Skeletal muscle tissue (tissue), 4 donors: ENCODE data around the gene TAS1R1. TPM values are rescaled to one million over a fixed set of nuclear protein-coding genes. Genes with fewer than 3 reads are reported as not detected.
A peak's percentile ranks its signal among the peaks of the same experiment; 100 is the strongest.

Experiments
- H3K27ac ChIP-seq: one replicate; pipeline ENCODE4 v1.7.0; 2013; ENCODE audit warnings: mild to moderate bottlenecking, low read depth, low read length, inconsistent platforms
- H3K27me3 ChIP-seq, 3 donors: one replicate each; pipeline ENCODE4 v1.7.0; 2013; ENCODE audit warnings: low read length in 3 of 3; ENCODE audit not compliant: control insufficient read depth in 3 of 3, insufficient read depth in 3 of 3
- H3K36me3 ChIP-seq, 3 donors: one replicate each; pipeline ENCODE4 v1.7.0; 2013; ENCODE audit warnings: low read length in 3 of 3; ENCODE audit not compliant: control insufficient read depth in 3 of 3, insufficient read depth in 3 of 3
- H3K4me1 ChIP-seq, 3 donors: one replicate each; pipeline ENCODE4 v1.7.0; 2013; ENCODE audit warnings: low read length in 3 of 3, mild to moderate bottlenecking in 3 of 3; ENCODE audit not compliant: control insufficient read depth in 3 of 3, insufficient read depth in 3 of 3
- H3K4me3 ChIP-seq, 3 donors: one replicate each; pipeline ENCODE4 v1.7.0; 2013; ENCODE audit warnings: low read length in 3 of 3
- H3K9ac ChIP-seq, 3 donors: one replicate each; pipeline ENCODE4 v1.7.0; 2013; ENCODE audit warnings: low read length in 3 of 3, mild to moderate bottlenecking in 3 of 3, moderate library complexity in 2 of 3, low read depth in 1 of 3
- H3K9me3 ChIP-seq, 3 donors: one replicate each; pipeline ENCODE4 v1.7.0; 2013; ENCODE audit warnings: low read length in 3 of 3; ENCODE audit not compliant: control insufficient read depth in 3 of 3
- total RNA-seq: library from RNA; depleted of rRNA; stranded (reverse); fragments of >200 nt; gene quantifications from one replicate; pipeline ENCODE4 v1.2.3, GENCODE V29; 2014
- donor health status: Osteomylitis.

The TAS1R1 gene
- total RNA-seq, 1 donor from 2014 or later: 5.7 TPM

DNA sequence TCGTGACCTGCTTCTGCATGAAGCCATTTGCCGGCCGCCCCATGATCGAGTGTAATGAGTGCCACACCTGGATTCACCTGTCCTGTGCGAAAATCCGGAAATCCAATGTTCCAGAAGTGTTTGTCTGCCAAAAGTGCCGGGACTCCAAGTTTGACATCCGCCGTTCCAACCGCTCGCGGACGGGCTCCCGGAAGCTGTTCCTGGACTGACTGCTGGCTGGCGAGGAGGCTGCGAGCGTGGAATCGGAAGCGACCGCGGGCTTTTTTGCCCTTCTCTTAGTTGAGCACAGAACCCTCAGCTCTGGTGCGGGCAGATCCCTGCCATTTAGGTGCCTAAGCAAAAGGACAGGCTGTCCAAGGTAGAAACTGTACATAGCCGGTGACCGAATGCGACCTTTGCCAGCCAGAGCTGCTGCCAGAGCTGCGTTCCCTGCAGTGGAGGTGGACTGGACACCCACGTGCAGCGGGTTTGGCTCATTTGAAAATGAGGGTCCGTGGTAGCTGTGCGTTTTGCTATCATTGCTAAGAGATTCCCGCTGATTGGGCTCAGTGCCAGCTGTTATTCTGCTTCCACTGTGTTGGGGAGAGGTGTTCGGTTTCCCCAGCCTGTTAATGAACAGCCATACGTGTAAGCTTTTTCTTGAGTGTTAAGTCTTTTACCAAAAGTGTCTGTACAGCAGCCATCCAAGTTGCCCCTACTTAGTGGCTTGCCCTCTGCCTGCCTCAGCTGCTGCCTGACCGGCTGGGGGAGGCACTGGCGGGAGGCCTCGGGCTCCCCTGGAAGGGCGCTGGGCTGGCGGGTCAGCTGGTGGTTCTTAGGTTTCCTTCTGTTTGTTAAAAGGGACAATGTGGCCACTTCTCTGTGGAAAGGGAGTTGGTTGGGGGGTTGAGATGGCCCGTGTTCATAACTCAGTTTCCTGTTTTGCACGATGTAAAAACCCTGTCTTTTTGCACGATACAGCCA, 66.6 kb downstream of the TAS1R1 start:
- H3K9me3 ChIP-seq: no peaks in the 10 kb centered on the region
- no peaks in the 10 kb centered on the region for H3K27me3 ChIP-seq
- H3K4me3 ChIP-seq: no peak overlapping the region
- H3K9ac ChIP-seq: no peak overlapping the region
- H3K36me3 ChIP-seq: peaks cover 24 to 27% (median 26%) of the 10 kb centered on the region in 3 donors
- H3K27ac ChIP-seq: no peak overlapping the region
- H3K4me1 ChIP-seq: peaks cover 11 to 18% (median 14%) of the 10 kb centered on the region in 3 donors

DNA sequence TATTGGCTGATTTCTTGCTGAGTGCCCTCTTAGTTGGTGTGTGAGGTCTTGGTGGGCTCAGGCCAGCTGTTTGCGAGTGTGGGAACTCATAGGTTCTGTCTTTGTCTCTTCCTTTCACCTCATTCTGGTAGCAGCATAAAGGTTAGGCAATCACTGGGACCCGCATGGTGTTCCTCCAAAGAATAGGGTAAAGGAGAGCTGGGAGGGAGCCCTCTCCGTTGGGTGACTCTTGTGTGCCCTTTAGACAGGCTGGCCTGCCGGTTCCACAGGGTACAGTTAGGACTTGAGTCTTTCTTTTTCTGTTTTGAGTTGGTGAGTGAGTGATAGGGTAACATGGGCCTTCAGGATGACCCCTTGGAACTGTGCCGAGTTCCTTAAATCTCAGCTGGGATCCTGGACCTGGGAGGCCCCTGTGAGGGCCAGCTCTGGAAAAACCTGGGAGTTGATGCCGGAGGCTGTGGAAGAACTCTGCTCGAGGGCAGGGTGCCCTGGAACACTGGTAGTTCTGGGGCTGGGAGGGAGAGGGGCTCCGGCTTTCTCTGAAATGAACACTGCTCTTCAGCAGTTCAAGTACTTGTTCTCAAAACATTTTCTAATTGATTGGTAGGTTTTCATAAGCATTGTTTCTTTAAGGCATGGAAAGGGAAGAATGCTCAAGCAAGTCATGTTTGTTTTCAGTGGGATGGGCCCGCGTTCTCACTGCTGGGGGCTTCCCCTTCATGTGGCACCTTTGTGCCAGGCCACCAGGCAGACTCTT, 67.5 kb downstream of the TAS1R1 start:
- no peaks in the 10 kb centered on the region for H3K9me3 ChIP-seq
- H3K4me1 ChIP-seq: peaks cover 11 to 23% (median 19%) of the 10 kb centered on the region in 3 donors
- H3K9ac ChIP-seq: no peak overlapping the region
- no peak overlapping the region for H3K4me3 ChIP-seq
- H3K27ac ChIP-seq: no peak overlapping the region
- H3K27me3 ChIP-seq: no peaks in the 10 kb centered on the region
- peaks cover 26 to 33% (median 28%) of the 10 kb centered on the region in 3 donors for H3K36me3 ChIP-seq

DNA sequence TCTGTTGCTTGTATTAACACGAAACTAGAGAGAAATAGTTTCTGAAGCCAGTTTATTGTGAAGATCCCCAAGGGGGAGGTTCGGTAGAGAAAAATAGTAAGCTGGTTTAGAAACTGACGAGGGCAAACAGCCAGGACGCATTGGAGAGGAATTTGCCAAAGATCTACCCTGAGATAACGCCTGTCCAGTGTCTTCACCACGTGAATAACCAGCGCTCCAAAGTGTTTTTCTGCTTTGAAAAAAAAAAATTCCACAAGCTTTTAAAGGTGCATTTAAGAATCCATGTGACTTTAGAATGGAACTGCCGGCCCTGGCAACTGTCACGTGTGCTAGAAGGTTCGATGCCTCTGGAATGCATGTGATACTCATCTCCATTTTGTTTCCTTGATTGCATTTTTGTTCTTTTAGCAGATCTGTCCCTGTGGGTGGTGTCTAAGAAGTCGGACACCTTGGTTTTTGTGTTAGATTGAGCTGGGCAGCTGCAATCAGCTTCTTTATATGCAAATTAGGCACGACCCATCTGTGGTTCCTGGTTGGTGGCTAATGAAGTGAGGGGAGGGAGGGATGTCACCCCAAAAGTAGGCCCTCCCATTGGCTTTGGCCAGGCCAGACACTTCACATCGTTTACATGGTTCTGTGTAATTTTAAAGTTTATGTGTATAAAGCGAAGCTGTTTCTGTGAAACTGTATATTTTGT, 68.3 kb downstream of the TAS1R1 start:
- no peak overlapping the region for H3K9ac ChIP-seq
- no peak overlapping the region for H3K4me3 ChIP-seq
- no peaks in the 10 kb centered on the region for H3K9me3 ChIP-seq
- no peak overlapping the region for H3K27ac ChIP-seq
- H3K36me3 ChIP-seq: peaks cover 32 to 38% (median 34%) of the 10 kb centered on the region in 3 donors
- no peaks in the 10 kb centered on the region for H3K27me3 ChIP-seq
- peaks cover 11 to 30% (median 25%) of the 10 kb centered on the region in 3 donors for H3K4me1 ChIP-seq

DNA sequence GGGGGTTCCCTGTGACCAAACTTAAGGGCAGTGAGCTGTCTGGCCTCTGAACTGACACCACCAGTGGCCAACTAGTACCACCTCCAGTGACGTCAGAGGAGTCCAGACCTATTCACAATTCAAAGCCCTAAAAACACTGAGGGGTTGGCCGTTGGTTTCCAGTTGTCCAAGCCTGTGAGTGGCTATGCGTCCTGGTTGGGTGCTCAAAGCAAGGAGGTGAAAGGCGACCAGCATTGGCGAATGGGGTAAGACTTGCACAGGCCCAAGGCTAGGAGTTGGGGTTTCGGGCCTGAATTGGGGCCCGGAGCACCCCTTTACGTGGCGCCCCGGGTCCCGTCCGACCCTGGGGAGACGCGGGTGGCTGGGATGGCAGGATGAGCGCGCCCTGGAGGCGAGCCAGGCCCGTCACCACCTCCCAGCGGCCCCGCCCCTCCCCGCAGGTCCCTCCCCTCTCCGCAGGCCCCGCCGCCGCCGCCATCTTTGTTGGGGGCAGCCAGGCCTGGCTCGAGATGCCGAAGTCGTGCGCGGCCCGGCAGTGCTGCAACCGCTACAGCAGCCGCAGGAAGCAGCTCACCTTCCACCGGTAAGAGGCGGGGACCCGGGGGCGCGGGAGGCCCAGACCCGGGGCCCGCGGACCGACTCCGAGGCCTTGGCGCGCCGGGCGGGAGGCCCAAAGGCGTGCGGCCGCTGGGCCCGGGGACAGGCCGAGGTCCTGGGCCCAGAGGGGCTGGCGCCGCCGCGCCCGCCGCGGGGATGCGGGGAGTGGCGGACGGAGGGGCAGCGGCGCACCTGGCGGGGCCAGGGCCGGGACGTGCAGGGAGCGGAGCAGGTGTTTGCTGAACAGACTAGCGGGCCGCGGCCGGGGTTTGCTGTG, 69.8 kb downstream of the TAS1R1 start, which contains the start of gene THAP3:
Gene THAP3 (plus strand): TSS at position 159 of the 874 bp plus-strand sequence. CDS start 351 bp downstream, at position 510.
- Histone ChIP-seq H3K9me3 (no peaks in the 10 kb centered on the region), H3K27ac (peak within 1 kb of the TSS; percentile 78), H3K4me1 (peaks cover 11 to 34% (median 27%) of the 10 kb centered on the region in 3 donors), H3K36me3 (peaks cover 43 to 44% (median 43%) of the 10 kb centered on the region in 3 donors), H3K4me3 (peak within 1 kb of the TSS; percentile 80 to 83 (median 81)), H3K27me3 (no peaks in the 10 kb centered on the region), H3K9ac (peak within 1 kb of the TSS; percentile 77 to 92 (median 80))

DNA sequence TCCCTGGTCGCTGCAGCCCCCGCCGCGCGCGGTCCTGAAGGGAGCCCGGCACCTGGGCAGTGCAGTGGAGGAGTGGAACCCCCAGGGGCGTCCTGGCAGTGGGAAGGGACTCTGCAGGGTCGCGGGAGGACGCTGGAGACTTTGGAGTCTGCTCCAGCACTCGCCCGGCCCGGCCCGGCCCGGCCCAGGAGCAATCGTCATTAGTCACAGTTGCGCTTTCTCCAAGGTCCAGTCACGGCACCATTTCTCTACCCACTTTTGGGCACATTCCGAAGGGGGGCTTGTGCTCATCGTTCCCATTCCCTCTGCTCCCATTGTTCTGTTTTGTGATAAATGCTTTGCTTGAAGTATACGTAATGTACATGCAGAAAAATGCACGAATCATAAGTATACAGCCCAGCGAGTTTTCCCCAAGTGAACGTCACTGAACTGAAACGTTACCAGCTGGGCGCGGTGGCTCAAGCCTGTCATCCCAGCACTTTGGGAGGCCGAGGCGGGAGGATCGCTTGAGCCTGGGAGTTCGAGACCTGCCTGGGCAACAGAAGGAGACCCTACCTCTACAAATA, 70.6 kb downstream of the TAS1R1 start:
- H3K36me3 ChIP-seq: peaks cover 42 to 44% (median 42%) of the 10 kb centered on the region in 3 donors
- no peaks in the 10 kb centered on the region for H3K9me3 ChIP-seq
- peak overlapping the region; percentile 77 to 92 (median 80) for H3K9ac ChIP-seq
- H3K4me3 ChIP-seq: peak overlapping the region; percentile 80 to 83 (median 81)
- peaks cover 11 to 34% (median 27%) of the 10 kb centered on the region in 3 donors for H3K4me1 ChIP-seq
- peak overlapping the region; percentile 78 for H3K27ac ChIP-seq
- H3K27me3 ChIP-seq: no peaks in the 10 kb centered on the region

- H3K27ac ChIP-seq: no peak overlapping the region
- H3K4me1 ChIP-seq: peaks cover 11 to 34% (median 27%) of the 10 kb centered on the region in 3 donors
- no peaks in the 10 kb centered on the region for H3K9me3 ChIP-seq
- no peaks in the 10 kb centered on the region for H3K27me3 ChIP-seq
- H3K4me3 ChIP-seq: no peak overlapping the region
- H3K36me3 ChIP-seq: peaks cover 34 to 37% (median 35%) of the 10 kb centered on the region in 3 donors
- peak overlapping the region in 1 of 3 donors; percentile 8 for H3K9ac ChIP-seq
Observed at GRCh38 chr1:6627031-6627430, 71.9 kb downstream of the TAS1R1 start.

- Histone ChIP-seq H3K27ac (no peak overlapping the region), H3K4me1 (peaks cover 11 to 34% (median 27%) of the 10 kb centered on the region in 3 donors), H3K27me3 (no peaks in the 10 kb centered on the region), H3K9ac (peak overlapping the region in 2 of 3 donors; percentile 45), H3K4me3 (no peak overlapping the region), H3K36me3 (peaks cover 35 to 44% (median 38%) of the 10 kb centered on the region in 3 donors), H3K9me3 (no peaks in the 10 kb centered on the region)
Observed at GRCh38 chr1:6627841-6628545, 72.9 kb downstream of the TAS1R1 start.

GRCh38 chr1:6628971-6629479, 73.9 kb downstream of the TAS1R1 start:
- Histone ChIP-seq H3K27ac (no peak overlapping the region), H3K4me1 (peaks cover 11 to 34% (median 27%) of the 10 kb centered on the region in 3 donors), H3K36me3 (peaks cover 44 to 54% (median 44%) of the 10 kb centered on the region in 3 donors), H3K27me3 (no peaks in the 10 kb centered on the region), H3K4me3 (no peak overlapping the region), H3K9me3 (no peaks in the 10 kb centered on the region), H3K9ac (peak overlapping the region in 2 of 3 donors; percentile 25 to 45)
